Ishikawa (cell line): ENCODE measurements around the gene HBE1.

ENCODE experiments used
- CEBPB ChIP-seq: IDR thresholded peaks from 2 replicates; pipeline ENCODE4 v1.6.1; 2012
- CREB1 ChIP-seq: IDR thresholded peaks from 2 replicates; pipeline ENCODE4 v1.6.1; 2012; ENCODE audit warnings: low read depth
- EP300 ChIP-seq: IDR thresholded peaks from 2 replicates; pipeline ENCODE4 v1.6.1; 2012; ENCODE audit warnings: borderline replicate concordance
- TAF1 ChIP-seq: IDR thresholded peaks from 2 replicates; pipeline ENCODE4 v1.6.1; 2012; ENCODE audit warnings: low read depth, mild to moderate bottlenecking
- TEAD4 ChIP-seq: IDR thresholded peaks from 2 replicates; pipeline ENCODE4 v1.6.1; 2012
- TF ChIP-seq, protein P1 (sequence below): IDR thresholded peaks from 2 replicates; pipeline ENCODE4 v1.6.1; 2012; ENCODE audit warnings: low read depth, mild to moderate bottlenecking

DNA sequence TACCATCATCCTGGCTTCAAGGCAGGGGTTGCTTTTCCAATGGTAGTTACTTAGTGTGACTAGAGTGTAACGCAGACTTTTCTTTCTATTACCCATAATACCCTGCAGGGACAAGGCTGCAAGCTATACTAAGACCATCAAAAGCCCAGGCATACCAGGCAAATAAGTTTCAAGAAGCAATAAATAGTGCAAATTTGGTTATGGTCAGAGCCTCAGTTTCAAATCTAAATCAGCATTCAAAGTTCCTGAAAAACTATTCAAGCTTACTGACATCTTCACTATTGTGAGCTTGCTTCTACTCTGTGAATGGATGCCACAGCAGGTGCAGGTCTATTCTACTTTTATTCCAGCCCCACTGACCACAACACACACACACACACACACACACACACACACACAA is 40.4 kb downstream of the HBE1 start:
- TF ChIP-seq, protein P1, sequence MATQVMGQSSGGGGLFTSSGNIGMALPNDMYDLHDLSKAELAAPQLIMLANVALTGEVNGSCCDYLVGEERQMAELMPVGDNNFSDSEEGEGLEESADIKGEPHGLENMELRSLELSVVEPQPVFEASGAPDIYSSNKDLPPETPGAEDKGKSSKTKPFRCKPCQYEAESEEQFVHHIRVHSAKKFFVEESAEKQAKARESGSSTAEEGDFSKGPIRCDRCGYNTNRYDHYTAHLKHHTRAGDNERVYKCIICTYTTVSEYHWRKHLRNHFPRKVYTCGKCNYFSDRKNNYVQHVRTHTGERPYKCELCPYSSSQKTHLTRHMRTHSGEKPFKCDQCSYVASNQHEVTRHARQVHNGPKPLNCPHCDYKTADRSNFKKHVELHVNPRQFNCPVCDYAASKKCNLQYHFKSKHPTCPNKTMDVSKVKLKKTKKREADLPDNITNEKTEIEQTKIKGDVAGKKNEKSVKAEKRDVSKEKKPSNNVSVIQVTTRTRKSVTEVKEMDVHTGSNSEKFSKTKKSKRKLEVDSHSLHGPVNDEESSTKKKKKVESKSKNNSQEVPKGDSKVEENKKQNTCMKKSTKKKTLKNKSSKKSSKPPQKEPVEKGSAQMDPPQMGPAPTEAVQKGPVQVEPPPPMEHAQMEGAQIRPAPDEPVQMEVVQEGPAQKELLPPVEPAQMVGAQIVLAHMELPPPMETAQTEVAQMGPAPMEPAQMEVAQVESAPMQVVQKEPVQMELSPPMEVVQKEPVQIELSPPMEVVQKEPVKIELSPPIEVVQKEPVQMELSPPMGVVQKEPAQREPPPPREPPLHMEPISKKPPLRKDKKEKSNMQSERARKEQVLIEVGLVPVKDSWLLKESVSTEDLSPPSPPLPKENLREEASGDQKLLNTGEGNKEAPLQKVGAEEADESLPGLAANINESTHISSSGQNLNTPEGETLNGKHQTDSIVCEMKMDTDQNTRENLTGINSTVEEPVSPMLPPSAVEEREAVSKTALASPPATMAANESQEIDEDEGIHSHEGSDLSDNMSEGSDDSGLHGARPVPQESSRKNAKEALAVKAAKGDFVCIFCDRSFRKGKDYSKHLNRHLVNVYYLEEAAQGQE: no peak
- no peak for TF ChIP-seq CREB1
- TF ChIP-seq CEBPB: no peak
- TF ChIP-seq EP300: no peak
- TF ChIP-seq TEAD4: no peak
- no peak for TF ChIP-seq TAF1
